ENCODE measurements around the gene STK24. TPM values are rescaled to one million over a fixed set of nuclear protein-coding genes. Genes with fewer than 3 reads are reported as not detected.

STK24 gene
- polyA plus RNA-seq, 1 of the 3 experiments (the other 2 are of a cell fraction): 30.5 TPM

- Histone ChIP-seq H4K20me1 (ENCODE audit: insufficient read depth) (peaks cover 18% of the 10 kb centered on the region), H3K4me3 (ENCODE audit: low read depth in 2 of 2, low read length in 1 of 2) (no peak overlapping the region), H3K27ac (ENCODE audit: low read depth in 2 of 2, low read length in 1 of 2) (peak overlapping the region in 1 of 2 experiments; percentile 87; a peak in 2 of 4 replicates), H3K79me2 (ENCODE audit: insufficient read depth) (peaks cover 82% of the 10 kb centered on the region), H3K4me2 (peak overlapping the region; percentile 56), H3K4me1 (ENCODE audit: control insufficient read depth in 1 of 2, insufficient read depth in 2 of 2, low read depth in 1 of 2, low read length in 1 of 2) (peaks cover 34 to 60% of the 10 kb centered on the region in 2 experiments; a peak in 3 of 4 replicates), H3K27me3 (ENCODE audit: insufficient read depth) (no peaks in the 10 kb centered on the region), H3F3A (replicated peaks; ENCODE audit: insufficient read depth) (peaks cover 17% of the 10 kb centered on the region), H3K9ac (peak overlapping the region; percentile 57; the same call in 1 of the 2 replicates), H3K9me3 (no peaks in the 10 kb centered on the region), H3K9me2 (no peaks in the 10 kb centered on the region), H2AFZ (ENCODE audit: low read depth) (no peak overlapping the region), H3K36me3 (replicated peaks in 1 of 2; ENCODE audit: control insufficient read depth in 1 of 2, insufficient read depth in 2 of 2, low read length in 1 of 2) (no peaks in the 10 kb centered on the region)
- WGBS (ENCODE audit: low lambda C conversion rate): 92% methylated on average over 14 of the region's 14 CpGs
- POLR2A ChIA-PET: no interaction called here
- no peak for DNase-seq
- TF ChIP-seq POLR2AphosphoS5 (IDR thresholded peaks at IDR 0.05; ENCODE audit: low read depth, low read length) (no peak), GABPA (IDR thresholded peaks at IDR 0.05; ENCODE audit: low read depth) (no peak), FOXJ3 (CRISPR knock-in tag; IDR thresholded peaks at IDR 0.05) (no peak)
- CTCF ChIA-PET: interaction anchor here (1.0 to 2.8 kb wide), 6 partner anchors 17 to 190 kb away, joined by 3 to 12 read pairs (median 6); no protein-coding TSS in a partner anchor
Observed at GRCh38 chr13:98483601-98484288, 93.2 kb downstream of the STK24 start.

DNA sequence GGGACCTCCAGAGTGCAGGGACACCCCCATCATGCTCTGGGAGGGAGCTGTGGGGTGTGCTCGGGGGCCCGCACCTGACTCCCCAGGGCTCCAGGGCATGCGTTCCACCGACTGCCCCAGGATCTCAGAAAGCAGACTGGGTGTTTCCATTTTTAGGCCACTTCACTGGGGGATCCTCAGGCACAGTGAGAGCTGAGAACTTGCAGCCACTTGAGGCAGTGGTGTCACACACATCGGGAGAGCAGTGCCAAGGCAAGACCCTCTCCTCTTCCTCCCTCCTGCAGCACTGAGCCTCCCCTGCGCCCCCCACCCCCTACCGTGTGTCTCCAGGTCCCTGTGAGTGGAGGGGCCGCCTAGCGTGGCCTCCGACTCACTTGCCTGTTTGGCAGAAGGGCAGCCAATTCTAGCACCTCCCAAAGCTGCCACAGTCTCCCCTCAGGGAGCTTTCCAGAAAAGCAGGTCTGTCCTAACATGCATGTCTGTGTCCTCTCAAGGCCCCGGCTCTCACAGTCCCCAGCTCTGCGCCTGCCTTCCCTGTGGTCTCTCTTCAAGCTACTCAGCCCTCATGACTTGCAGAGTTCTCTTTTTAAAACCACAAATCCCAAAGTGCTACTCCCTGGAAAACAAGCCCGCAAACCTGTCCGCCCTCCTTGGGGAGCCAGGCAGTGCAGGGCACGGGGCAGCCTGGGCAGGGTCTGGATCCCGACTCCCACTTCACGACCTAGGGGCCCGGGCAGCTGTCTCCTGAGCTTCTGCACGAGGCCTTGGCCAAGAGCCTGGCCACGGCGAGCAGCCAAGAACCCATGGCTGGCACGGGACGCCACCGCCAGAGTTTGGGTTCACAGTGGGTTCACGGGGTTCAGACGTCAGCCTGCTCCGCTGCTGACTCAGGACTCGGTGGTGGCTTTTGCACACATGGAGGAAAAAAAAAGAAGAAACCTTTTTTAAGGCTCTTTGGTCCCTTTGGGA, 94.1 kb downstream of the STK24 start:
- Histone ChIP-seq H3K36me3 (replicated peaks in 1 of 2; ENCODE audit: control insufficient read depth in 1 of 2, insufficient read depth in 2 of 2, low read length in 1 of 2) (no peaks in the 10 kb centered on the region), H3K4me1 (ENCODE audit: control insufficient read depth in 1 of 2, insufficient read depth in 2 of 2, low read depth in 1 of 2, low read length in 1 of 2) (peaks cover 27 to 67% of the 10 kb centered on the region in 2 experiments; a peak in 3 of 4 replicates), H3K4me3 (ENCODE audit: low read depth in 2 of 2, low read length in 1 of 2) (no peak overlapping the region), H3K79me2 (ENCODE audit: insufficient read depth) (peaks cover 82% of the 10 kb centered on the region), H3K9ac (no peak overlapping the region), H3K4me2 (no peak overlapping the region), H3F3A (replicated peaks; ENCODE audit: insufficient read depth) (peaks cover 17% of the 10 kb centered on the region), H4K20me1 (ENCODE audit: insufficient read depth) (peaks cover 17% of the 10 kb centered on the region), H3K9me3 (no peaks in the 10 kb centered on the region), H2AFZ (ENCODE audit: low read depth) (no peak overlapping the region), H3K27ac (ENCODE audit: low read depth in 2 of 2, low read length in 1 of 2) (no peak overlapping the region), H3K9me2 (no peaks in the 10 kb centered on the region), H3K27me3 (ENCODE audit: insufficient read depth) (no peaks in the 10 kb centered on the region)
- WGBS (ENCODE audit: low lambda C conversion rate): 90% methylated on average over 21 of the region's 28 CpGs
- DNase-seq: no peak
- CTCF ChIA-PET: interaction anchor here (0.6 to 2.8 kb wide), 11 partner anchors 8 to 191 kb away, joined by 3 to 12 read pairs (median 5); partner anchors contain the start of gene STK24
- POLR2A ChIA-PET: no interaction called here
- TF ChIP-seq CTCF (IDR thresholded peaks at IDR 0.05) (peak; percentile 14; the same call in 1 of the 2 replicates), GATA2 (CRISPR knock-in tag; IDR thresholded peaks at IDR 0.05) (no peak), SIN3A (IDR thresholded peaks at IDR 0.05; ENCODE audit: borderline replicate concordance, low read depth, low read length) (no peak), RXRA (IDR thresholded peaks at IDR 0.05; ENCODE audit: borderline replicate concordance, low read depth) (no peak), NRF1 (IDR thresholded peaks at IDR 0.05; ENCODE audit: low read depth, low read length) (no peak), MEF2A (IDR thresholded peaks at IDR 0.05; ENCODE audit: borderline replicate concordance, low read depth) (no peak), RCOR1 (IDR thresholded peaks at IDR 0.05; ENCODE audit: low read length) (no peak), RAD21 (IDR thresholded peaks at IDR 0.05; ENCODE audit: low read length) (peak; percentile 44), SMC3 (IDR thresholded peaks at IDR 0.05; ENCODE audit: low read depth, low read length) (no peak), TCF12 (IDR thresholded peaks at IDR 0.05) (no peak), RFX5 (IDR thresholded peaks at IDR 0.05; ENCODE audit: low read length) (no peak)
- TF ChIP-seq, protein P1, sequence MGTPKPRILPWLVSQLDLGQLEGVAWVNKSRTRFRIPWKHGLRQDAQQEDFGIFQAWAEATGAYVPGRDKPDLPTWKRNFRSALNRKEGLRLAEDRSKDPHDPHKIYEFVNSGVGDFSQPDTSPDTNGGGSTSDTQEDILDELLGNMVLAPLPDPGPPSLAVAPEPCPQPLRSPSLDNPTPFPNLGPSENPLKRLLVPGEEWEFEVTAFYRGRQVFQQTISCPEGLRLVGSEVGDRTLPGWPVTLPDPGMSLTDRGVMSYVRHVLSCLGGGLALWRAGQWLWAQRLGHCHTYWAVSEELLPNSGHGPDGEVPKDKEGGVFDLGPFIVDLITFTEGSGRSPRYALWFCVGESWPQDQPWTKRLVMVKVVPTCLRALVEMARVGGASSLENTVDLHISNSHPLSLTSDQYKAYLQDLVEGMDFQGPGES (IDR thresholded peaks at IDR 0.05; ENCODE audit: low read depth, low read length): no peak
